IPS-20b (cell line): ENCODE data around the gene FAM237B.

Experiments used
- H3K27ac ChIP-seq: one replicate; pipeline ENCODE4 v1.5.1; 2013; ENCODE audit warnings: low read length
- H3K27me3 ChIP-seq: 2 replicates; pipeline ENCODE4 v1.6.1; 2013; ENCODE audit warnings: mild to moderate bottlenecking, low read length, inconsistent platforms; ENCODE audit not compliant: insufficient read depth
- H3K36me3 ChIP-seq: 2 replicates; pipeline ENCODE4 v1.6.1; 2013; ENCODE audit warnings: low read depth, mild to moderate bottlenecking, inconsistent platforms, low read length, moderate library complexity; ENCODE audit not compliant: insufficient read depth
- H3K4me1 ChIP-seq: 2 replicates; pipeline ENCODE4 v1.6.1; 2013; ENCODE audit warnings: mild to moderate bottlenecking, control low read depth, inconsistent platforms, low read length, moderate library complexity; ENCODE audit not compliant: insufficient read depth
- H3K4me3 ChIP-seq: 2 replicates; pipeline ENCODE4 v1.5.1; 2013; ENCODE audit warnings: mild to moderate bottlenecking, low read length, inconsistent platforms
- H3K9ac ChIP-seq: 2 replicates; pipeline ENCODE4 v1.6.1; 2013; ENCODE audit warnings: low read depth, mild to moderate bottlenecking, inconsistent platforms, low read length, moderate library complexity
- H3K9me3 ChIP-seq: 2 replicates; pipeline ENCODE4 v1.6.1; 2013; ENCODE audit warnings: mild to moderate bottlenecking, low read depth, low read length, inconsistent platforms; ENCODE audit not compliant: insufficient read depth

FAM237B gene

GRCh38 chr7:90288154-90288553, 33.0 kb downstream of the FAM237B start:
- Histone ChIP-seq H3K4me1 (no peaks in the 10 kb centered on the region), H3K27ac (no peak overlapping the region), H3K36me3 (no peaks in the 10 kb centered on the region), H3K9ac (no peak overlapping the region), H3K4me3 (no peak overlapping the region), H3K27me3 (no peaks in the 10 kb centered on the region), H3K9me3 (peaks cover 14% of the 10 kb centered on the region)

- H3K36me3 ChIP-seq: no peaks in the 10 kb centered on the region
- H3K27me3 ChIP-seq: no peaks in the 10 kb centered on the region
- no peaks in the 10 kb centered on the region for H3K4me1 ChIP-seq
- no peak overlapping the region for H3K9ac ChIP-seq
- no peak overlapping the region for H3K4me3 ChIP-seq
- no peak overlapping the region for H3K27ac ChIP-seq
- no peaks in the 10 kb centered on the region for H3K9me3 ChIP-seq
Observed at GRCh38 chr7:90276033-90276728, 44.9 kb downstream of the FAM237B start.

- H3K27me3 ChIP-seq: no peaks in the 10 kb centered on the region
- no peaks in the 10 kb centered on the region for H3K4me1 ChIP-seq
- H3K9me3 ChIP-seq: no peaks in the 10 kb centered on the region
- no peaks in the 10 kb centered on the region for H3K36me3 ChIP-seq
- no peak overlapping the region for H3K9ac ChIP-seq
- H3K4me3 ChIP-seq: no peak overlapping the region
- H3K27ac ChIP-seq: no peak overlapping the region
Observed at GRCh38 chr7:90274161-90274560, 46.9 kb downstream of the FAM237B start.

- no peak overlapping the region for H3K9ac ChIP-seq
- H3K9me3 ChIP-seq: no peaks in the 10 kb centered on the region
- no peaks in the 10 kb centered on the region for H3K4me1 ChIP-seq
- H3K27me3 ChIP-seq: no peaks in the 10 kb centered on the region
- no peak overlapping the region for H3K27ac ChIP-seq
- H3K36me3 ChIP-seq: no peaks in the 10 kb centered on the region
- H3K4me3 ChIP-seq: no peak overlapping the region
Observed at GRCh38 chr7:90272242-90272641, 48.9 kb downstream of the FAM237B start.

GRCh38 chr7:90271753-90272152, 49.4 kb downstream of the FAM237B start:
- no peak overlapping the region for H3K4me3 ChIP-seq
- no peaks in the 10 kb centered on the region for H3K9me3 ChIP-seq
- no peaks in the 10 kb centered on the region for H3K4me1 ChIP-seq

GRCh38 chr7:90270431-90271178, 50.5 kb downstream of the FAM237B start:
- Histone ChIP-seq H3K4me1 (no peaks in the 10 kb centered on the region), H3K9me3 (no peaks in the 10 kb centered on the region), H3K4me3 (no peak overlapping the region), H3K36me3 (no peaks in the 10 kb centered on the region), H3K27ac (no peak overlapping the region), H3K27me3 (no peaks in the 10 kb centered on the region), H3K9ac (no peak overlapping the region)

More at GRCh38 chr7:90271753-90272152, 49.4 kb downstream of the FAM237B start:
- no peaks in the 10 kb centered on the region for H3K27me3 ChIP-seq
- no peak overlapping the region for H3K9ac ChIP-seq
- H3K36me3 ChIP-seq: no peaks in the 10 kb centered on the region
- H3K27ac ChIP-seq: no peak overlapping the region

GRCh38 chr7:90269163-90269562, 51.9 kb downstream of the FAM237B start:
- Histone ChIP-seq H3K9me3 (no peaks in the 10 kb centered on the region), H3K4me3 (no peak overlapping the region), H3K27me3 (no peaks in the 10 kb centered on the region), H3K27ac (no peak overlapping the region), H3K9ac (no peak overlapping the region), H3K36me3 (no peaks in the 10 kb centered on the region), H3K4me1 (no peaks in the 10 kb centered on the region)

GRCh38 chr7:90267263-90267858, 53.7 kb downstream of the FAM237B start:
- no peaks in the 10 kb centered on the region for H3K36me3 ChIP-seq
- no peak overlapping the region for H3K27ac ChIP-seq
- no peak overlapping the region for H3K9ac ChIP-seq

GRCh38 chr7:90266808-90267207, 54.3 kb downstream of the FAM237B start:
- Histone ChIP-seq H3K27ac (no peak overlapping the region), H3K36me3 (no peaks in the 10 kb centered on the region), H3K4me1 (no peaks in the 10 kb centered on the region), H3K9ac (no peak overlapping the region), H3K4me3 (no peak overlapping the region), H3K27me3 (no peaks in the 10 kb centered on the region), H3K9me3 (no peaks in the 10 kb centered on the region)

More at GRCh38 chr7:90267263-90267858, 53.7 kb downstream of the FAM237B start:
- no peaks in the 10 kb centered on the region for H3K27me3 ChIP-seq
- no peaks in the 10 kb centered on the region for H3K9me3 ChIP-seq
- H3K4me1 ChIP-seq: no peaks in the 10 kb centered on the region
- no peak overlapping the region for H3K4me3 ChIP-seq
